ENCODE results near the gene CAPN3.

- TF ChIP-seq CTCF (IDR thresholded peaks at IDR 0.05; ENCODE audit: low read depth, low read length) = no peak
- TF ChIP-seq EZH2phosphoT487 (IDR thresholded peaks at IDR 0.05; ENCODE audit: low read depth) = no peak
These were observed 98.4 kb downstream of the CAPN3 start for GRCh38 chr15:42457445-42458442.
